Measurements from ENCODE around the gene B4GAT1.

B4GAT1 gene

GRCh38 chr11:66309475-66309874 is 38.0 kb downstream of the B4GAT1 start:
- DNase-seq (ENCODE audit: low read depth in 2 of 2), result no peak

GRCh38 chr11:66302656-66303055 is 44.8 kb downstream of the B4GAT1 start:
- DNase-seq (ENCODE audit: low read depth in 2 of 2), result no peak

GRCh38 chr11:66299186-66299585 is 48.2 kb downstream of the B4GAT1 start:
- DNase-seq (ENCODE audit: low read depth in 2 of 2), result no peak

- DNase-seq (ENCODE audit: low read depth in 2 of 2), result no peak
These were observed 49.8 kb downstream of the B4GAT1 start for GRCh38 chr11:66297610-66298009.
